ENCODE data around the gene TSHZ2.

GRCh38 chr20:52985687-52986086, 13.5 kb downstream of the TSHZ2 start:
- no peak for TF ChIP-seq ZC3H4 (CRISPR knock-in tag; IDR thresholded peaks at IDR 0.05; ENCODE audit: borderline replicate concordance)
- TF ChIP-seq HDAC6 (IDR thresholded peaks at IDR 0.05; ENCODE audit: low read depth, low read length) = no peak
- no peak for TF ChIP-seq EZH2 (IDR thresholded peaks at IDR 0.05; ENCODE audit: borderline replicate concordance, low read depth, low read length)
- no peak for TF ChIP-seq LEF1 (IDR thresholded peaks at IDR 0.05)
- no peak for TF ChIP-seq SP1 (CRISPR knock-in tag; IDR thresholded peaks at IDR 0.05)
